WTC11 (cell line): ENCODE measurements around the gene TMEM167A. TPM values are rescaled to one million over a fixed set of nuclear protein-coding genes. Genes with fewer than 3 reads are reported as not detected.

Experiments
- ATAC-seq: fragments of 200-7000 bp; cut with Tn5 transposase; 2 replicates; pipeline ENCODE4 v1.10.0; 2021; ENCODE audit warnings: mild to moderate bottlenecking, moderate library complexity
- CTCF ChIA-PET: fragments of 300-600 bp; sonication (Branson Sonifier 250); formaldehyde crosslinking; loops from one replicate; lab custom pipeline; 2021; ENCODE audit warnings: antibody characterized with exemption; lab: Charles Lee
- POLR2A ChIA-PET: fragments of 350-600 bp; sonication (Branson Sonifier 250); formaldehyde crosslinking; loops from one replicate; lab custom pipeline; 2021; ENCODE audit warnings: antibody characterized with exemption; lab: Charles Lee
- DNase-seq: peaks from one replicate; pipeline ENCODE4 v3.0.0; 2021; ENCODE audit warnings: low spot score
- H3K27ac Mint-ChIP-seq: 2 replicates; pipeline ENCODE4 v1.8.0; 2021; ENCODE audit warnings: mixed read lengths
- H3K27me3 Mint-ChIP-seq: 2 replicates; pipeline ENCODE4 v1.8.0; 2021; ENCODE audit warnings: low read depth, mild to moderate bottlenecking, moderate library complexity, mixed read lengths
- H3K36me3 Mint-ChIP-seq: 2 replicates; pipeline ENCODE4 v1.8.0; 2021; ENCODE audit warnings: mixed read lengths
- H3K4me1 Mint-ChIP-seq: 2 replicates; pipeline ENCODE4 v1.8.0; 2022; ENCODE audit warnings: mixed read lengths
- H3K4me3 Mint-ChIP-seq: 2 replicates; pipeline ENCODE4 v1.8.0; 2021; ENCODE audit warnings: mild to moderate bottlenecking, moderate library complexity, mixed read lengths
- H3K9me3 Mint-ChIP-seq: 2 replicates; pipeline ENCODE4 v1.8.0; 2021; ENCODE audit warnings: mixed read lengths
- HMGA2 ChIP-seq: fragments of 250-450 bp; sonication (Bioruptor Pico); IDR thresholded peaks from 2 replicates; pipeline ENCODE4 v1.4.0; 2021; ENCODE audit warnings: mild to moderate bottlenecking, moderate library complexity
- NFE2L1 ChIP-seq: sonication (generic); formaldehyde crosslinking; IDR thresholded peaks from 2 replicates; pipeline ENCODE4 v1.8.1; 2023; ENCODE audit warnings: missing genetic modification reagents
- RELA ChIP-seq: sonication (generic); formaldehyde crosslinking; IDR thresholded peaks from 2 replicates; pipeline ENCODE4 v1.8.1; 2022; ENCODE audit warnings: missing genetic modification reagents, mild to moderate bottlenecking, borderline replicate concordance
- ZNF121 ChIP-seq: sonication (generic); formaldehyde crosslinking; IDR thresholded peaks from 2 replicates; pipeline ENCODE4 v1.8.0; 2023; ENCODE audit warnings: missing genetic modification reagents
- ZNF219 ChIP-seq: sonication (generic); formaldehyde crosslinking; IDR thresholded peaks from 2 replicates; pipeline ENCODE4 v1.8.0; 2023; ENCODE audit warnings: missing genetic modification reagents, mild to moderate bottlenecking, borderline replicate concordance
- ZNF232 ChIP-seq: sonication (generic); formaldehyde crosslinking; IDR thresholded peaks from 2 replicates; pipeline ENCODE4 v1.8.0; 2022; ENCODE audit warnings: mild to moderate bottlenecking, missing genetic modification reagents
- total RNA-seq: library from RNA; stranded (reverse); gene quantifications from 3 replicates; pipeline ENCODE4 v1.2.3, GENCODE V29; 2021
- TF ChIP-seq, protein P1 (sequence below): fragments of 250-450 bp; sonication (Bioruptor Pico); conservative IDR thresholded peaks from 2 replicates; pipeline ENCODE4 v1.9.0; 2021; ENCODE audit warnings: mild to moderate bottlenecking
- TF ChIP-seq, protein P2 (sequence below): sonication (generic); formaldehyde crosslinking; IDR thresholded peaks from 2 replicates; pipeline ENCODE4 v1.8.0; 2022; ENCODE audit warnings: mild to moderate bottlenecking, missing genetic modification reagents
- TF ChIP-seq, protein P3 (sequence below): fragments of 250-450 bp; sonication (Bioruptor Pico); IDR thresholded peaks from 2 replicates; pipeline ENCODE4 v1.8.0; 2021; ENCODE audit warnings: mild to moderate bottlenecking
- TF ChIP-seq, protein P4 (sequence below): fragments of 250-450 bp; sonication (Bioruptor Pico); IDR thresholded peaks from 2 replicates; pipeline ENCODE4 v1.9.0; 2021; ENCODE audit warnings: mild to moderate bottlenecking
- TF ChIP-seq, protein P5 (sequence below): sonication (generic); formaldehyde crosslinking; IDR thresholded peaks from 2 replicates; pipeline ENCODE4 v1.8.1; 2023; ENCODE audit warnings: mild to moderate bottlenecking, missing genetic modification reagents, moderate library complexity
- TF ChIP-seq, protein P6 (sequence below): sonication (generic); formaldehyde crosslinking; IDR thresholded peaks from 2 replicates; pipeline ENCODE4 v1.8.1; 2022; ENCODE audit warnings: low read depth, mild to moderate bottlenecking, moderate library complexity, missing genetic modification reagents, borderline replicate concordance
- TF ChIP-seq, protein P7 (sequence below): fragments of 250-450 bp; sonication (Bioruptor Pico); IDR thresholded peaks from 2 replicates; pipeline ENCODE4 v2.1.2; 2022; ENCODE audit warnings: mild to moderate bottlenecking, moderate library complexity
- TF ChIP-seq, protein P8 (sequence below): sonication (generic); formaldehyde crosslinking; IDR thresholded peaks from 2 replicates; pipeline ENCODE4 v1.8.0; 2023; ENCODE audit warnings: mild to moderate bottlenecking, missing genetic modification reagents
- TF ChIP-seq, protein P9 (sequence below): sonication (generic); formaldehyde crosslinking; IDR thresholded peaks from 2 replicates; pipeline ENCODE4 v1.8.0; 2023; ENCODE audit warnings: missing genetic modification reagents

TMEM167A gene
- total RNA-seq, 1 experiment from 2014 or later = 165 TPM

DNA sequence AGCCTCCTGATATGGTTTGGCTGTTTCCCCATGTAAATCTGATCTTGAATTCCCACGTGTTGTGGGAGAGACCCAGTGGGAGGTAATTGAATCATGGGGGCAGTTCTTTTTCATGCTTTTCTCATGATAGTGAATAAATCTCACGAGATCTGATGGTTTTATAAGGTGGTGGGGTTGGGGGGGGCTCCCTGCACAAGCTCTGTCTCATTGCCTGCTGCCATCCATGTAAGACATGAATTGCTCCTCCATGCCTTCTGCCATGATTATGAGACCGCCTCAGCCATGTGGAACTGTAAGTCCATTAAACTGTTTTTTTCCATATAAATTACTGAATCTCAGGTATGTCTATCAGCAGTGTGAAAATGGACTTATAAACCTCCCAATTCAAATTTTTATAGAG lies 13.0 kb upstream of the TMEM167A start:
- peaks cover 51% of the 10 kb centered on the region for H3K9me3 Mint-ChIP-seq
- peaks cover 54% of the 10 kb centered on the region for H3K36me3 Mint-ChIP-seq
- no peak overlapping the region for H3K4me3 Mint-ChIP-seq
- ChIA-PET POLR2A (no interaction called here), CTCF (no interaction called here)
- H3K27me3 Mint-ChIP-seq = 0 out of 2 replicates have a peak, but pooled peaks cover 2% of the 10 kb centered on the region
- H3K27ac Mint-ChIP-seq = no peak overlapping the region
- no peaks in the 10 kb centered on the region for H3K4me1 Mint-ChIP-seq
- DNase-seq (no peak), ATAC-seq (no peak)
- TF ChIP-seq, protein P1, sequence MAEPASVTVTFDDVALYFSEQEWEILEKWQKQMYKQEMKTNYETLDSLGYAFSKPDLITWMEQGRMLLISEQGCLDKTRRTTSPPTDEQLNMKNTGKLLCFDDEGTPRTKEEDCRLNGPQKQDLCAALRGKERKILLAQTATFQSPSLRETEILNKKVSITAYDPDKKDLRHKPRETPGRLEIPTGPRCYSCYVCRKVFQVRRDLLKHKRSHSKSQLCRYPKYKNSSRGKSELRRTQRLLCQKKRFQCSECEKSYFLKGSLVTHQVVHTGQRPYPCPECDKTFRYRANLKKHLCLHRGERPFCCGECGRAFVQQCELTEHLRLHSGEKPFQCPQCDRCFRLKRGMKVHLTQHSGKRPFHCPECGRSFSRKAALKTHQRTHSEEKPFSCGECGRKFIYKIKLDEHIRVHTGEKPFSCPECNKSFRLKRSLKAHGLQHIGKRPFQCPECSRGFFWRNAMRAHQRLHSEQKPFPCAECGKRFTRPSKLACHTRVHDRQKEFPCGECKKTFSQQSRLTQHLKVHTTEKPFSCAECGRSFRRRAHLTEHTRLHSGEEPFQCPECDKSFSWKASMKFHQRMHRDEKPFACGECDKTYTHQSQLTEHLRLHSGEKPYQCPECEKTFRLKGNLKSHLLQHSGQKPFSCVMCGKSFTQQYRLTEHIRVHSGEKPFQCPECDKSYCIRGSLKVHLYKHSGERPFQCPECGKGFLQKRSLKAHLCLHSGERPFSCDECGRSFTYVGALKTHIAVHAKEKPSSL (CRISPR knock-in tag) = no peak
- TF ChIP-seq ZNF219 (CRISPR knock-in tag) = no peak
- TF ChIP-seq, protein P2, sequence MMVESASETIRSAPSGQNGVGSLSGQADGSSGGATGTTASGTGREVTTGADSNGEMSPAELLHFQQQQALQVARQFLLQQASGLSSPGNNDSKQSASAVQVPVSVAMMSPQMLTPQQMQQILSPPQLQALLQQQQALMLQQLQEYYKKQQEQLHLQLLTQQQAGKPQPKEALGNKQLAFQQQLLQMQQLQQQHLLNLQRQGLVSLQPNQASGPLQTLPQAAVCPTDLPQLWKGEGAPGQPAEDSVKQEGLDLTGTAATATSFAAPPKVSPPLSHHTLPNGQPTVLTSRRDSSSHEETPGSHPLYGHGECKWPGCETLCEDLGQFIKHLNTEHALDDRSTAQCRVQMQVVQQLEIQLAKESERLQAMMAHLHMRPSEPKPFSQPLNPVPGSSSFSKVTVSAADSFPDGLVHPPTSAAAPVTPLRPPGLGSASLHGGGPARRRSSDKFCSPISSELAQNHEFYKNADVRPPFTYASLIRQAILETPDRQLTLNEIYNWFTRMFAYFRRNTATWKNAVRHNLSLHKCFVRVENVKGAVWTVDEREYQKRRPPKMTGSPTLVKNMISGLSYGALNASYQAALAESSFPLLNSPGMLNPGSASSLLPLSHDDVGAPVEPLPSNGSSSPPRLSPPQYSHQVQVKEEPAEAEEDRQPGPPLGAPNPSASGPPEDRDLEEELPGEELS (CRISPR knock-in tag) = no peak
- TF ChIP-seq ZNF121 (CRISPR knock-in tag) = no peak
- TF ChIP-seq RELA (CRISPR knock-in tag) = no peak
- no peak for TF ChIP-seq ZNF232 (CRISPR knock-in tag)
- TF ChIP-seq HMGA2 (CRISPR knock-in tag) = no peak
- TF ChIP-seq, protein P3, sequence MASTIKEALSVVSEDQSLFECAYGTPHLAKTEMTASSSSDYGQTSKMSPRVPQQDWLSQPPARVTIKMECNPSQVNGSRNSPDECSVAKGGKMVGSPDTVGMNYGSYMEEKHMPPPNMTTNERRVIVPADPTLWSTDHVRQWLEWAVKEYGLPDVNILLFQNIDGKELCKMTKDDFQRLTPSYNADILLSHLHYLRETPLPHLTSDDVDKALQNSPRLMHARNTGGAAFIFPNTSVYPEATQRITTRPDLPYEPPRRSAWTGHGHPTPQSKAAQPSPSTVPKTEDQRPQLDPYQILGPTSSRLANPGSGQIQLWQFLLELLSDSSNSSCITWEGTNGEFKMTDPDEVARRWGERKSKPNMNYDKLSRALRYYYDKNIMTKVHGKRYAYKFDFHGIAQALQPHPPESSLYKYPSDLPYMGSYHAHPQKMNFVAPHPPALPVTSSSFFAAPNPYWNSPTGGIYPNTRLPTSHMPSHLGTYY (CRISPR knock-in tag) = no peak
- TF ChIP-seq, protein P4, sequence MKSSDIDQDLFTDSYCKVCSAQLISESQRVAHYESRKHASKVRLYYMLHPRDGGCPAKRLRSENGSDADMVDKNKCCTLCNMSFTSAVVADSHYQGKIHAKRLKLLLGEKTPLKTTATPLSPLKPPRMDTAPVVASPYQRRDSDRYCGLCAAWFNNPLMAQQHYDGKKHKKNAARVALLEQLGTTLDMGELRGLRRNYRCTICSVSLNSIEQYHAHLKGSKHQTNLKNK (CRISPR knock-in tag) = no peak
- TF ChIP-seq, protein P5, sequence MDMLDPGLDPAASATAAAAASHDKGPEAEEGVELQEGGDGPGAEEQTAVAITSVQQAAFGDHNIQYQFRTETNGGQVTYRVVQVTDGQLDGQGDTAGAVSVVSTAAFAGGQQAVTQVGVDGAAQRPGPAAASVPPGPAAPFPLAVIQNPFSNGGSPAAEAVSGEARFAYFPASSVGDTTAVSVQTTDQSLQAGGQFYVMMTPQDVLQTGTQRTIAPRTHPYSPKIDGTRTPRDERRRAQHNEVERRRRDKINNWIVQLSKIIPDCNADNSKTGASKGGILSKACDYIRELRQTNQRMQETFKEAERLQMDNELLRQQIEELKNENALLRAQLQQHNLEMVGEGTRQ (CRISPR knock-in tag) = no peak
- no peak for TF ChIP-seq NFE2L1 (CRISPR knock-in tag)
- TF ChIP-seq, protein P6, sequence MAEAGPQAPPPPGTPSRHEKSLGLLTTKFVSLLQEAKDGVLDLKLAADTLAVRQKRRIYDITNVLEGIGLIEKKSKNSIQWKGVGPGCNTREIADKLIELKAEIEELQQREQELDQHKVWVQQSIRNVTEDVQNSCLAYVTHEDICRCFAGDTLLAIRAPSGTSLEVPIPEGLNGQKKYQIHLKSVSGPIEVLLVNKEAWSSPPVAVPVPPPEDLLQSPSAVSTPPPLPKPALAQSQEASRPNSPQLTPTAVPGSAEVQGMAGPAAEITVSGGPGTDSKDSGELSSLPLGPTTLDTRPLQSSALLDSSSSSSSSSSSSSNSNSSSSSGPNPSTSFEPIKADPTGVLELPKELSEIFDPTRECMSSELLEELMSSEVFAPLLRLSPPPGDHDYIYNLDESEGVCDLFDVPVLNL (CRISPR knock-in tag) = no peak
- TF ChIP-seq, protein P7, sequence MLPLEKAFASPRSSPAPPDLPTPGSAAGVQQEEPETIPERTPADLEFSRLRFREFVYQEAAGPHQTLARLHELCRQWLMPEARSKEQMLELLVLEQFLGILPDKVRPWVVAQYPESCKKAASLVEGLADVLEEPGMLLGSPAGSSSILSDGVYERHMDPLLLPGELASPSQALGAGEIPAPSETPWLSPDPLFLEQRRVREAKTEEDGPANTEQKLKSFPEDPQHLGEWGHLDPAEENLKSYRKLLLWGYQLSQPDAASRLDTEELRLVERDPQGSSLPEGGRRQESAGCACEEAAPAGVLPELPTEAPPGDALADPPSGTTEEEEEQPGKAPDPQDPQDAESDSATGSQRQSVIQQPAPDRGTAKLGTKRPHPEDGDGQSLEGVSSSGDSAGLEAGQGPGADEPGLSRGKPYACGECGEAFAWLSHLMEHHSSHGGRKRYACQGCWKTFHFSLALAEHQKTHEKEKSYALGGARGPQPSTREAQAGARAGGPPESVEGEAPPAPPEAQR = no peak
- TF ChIP-seq, protein P8, sequence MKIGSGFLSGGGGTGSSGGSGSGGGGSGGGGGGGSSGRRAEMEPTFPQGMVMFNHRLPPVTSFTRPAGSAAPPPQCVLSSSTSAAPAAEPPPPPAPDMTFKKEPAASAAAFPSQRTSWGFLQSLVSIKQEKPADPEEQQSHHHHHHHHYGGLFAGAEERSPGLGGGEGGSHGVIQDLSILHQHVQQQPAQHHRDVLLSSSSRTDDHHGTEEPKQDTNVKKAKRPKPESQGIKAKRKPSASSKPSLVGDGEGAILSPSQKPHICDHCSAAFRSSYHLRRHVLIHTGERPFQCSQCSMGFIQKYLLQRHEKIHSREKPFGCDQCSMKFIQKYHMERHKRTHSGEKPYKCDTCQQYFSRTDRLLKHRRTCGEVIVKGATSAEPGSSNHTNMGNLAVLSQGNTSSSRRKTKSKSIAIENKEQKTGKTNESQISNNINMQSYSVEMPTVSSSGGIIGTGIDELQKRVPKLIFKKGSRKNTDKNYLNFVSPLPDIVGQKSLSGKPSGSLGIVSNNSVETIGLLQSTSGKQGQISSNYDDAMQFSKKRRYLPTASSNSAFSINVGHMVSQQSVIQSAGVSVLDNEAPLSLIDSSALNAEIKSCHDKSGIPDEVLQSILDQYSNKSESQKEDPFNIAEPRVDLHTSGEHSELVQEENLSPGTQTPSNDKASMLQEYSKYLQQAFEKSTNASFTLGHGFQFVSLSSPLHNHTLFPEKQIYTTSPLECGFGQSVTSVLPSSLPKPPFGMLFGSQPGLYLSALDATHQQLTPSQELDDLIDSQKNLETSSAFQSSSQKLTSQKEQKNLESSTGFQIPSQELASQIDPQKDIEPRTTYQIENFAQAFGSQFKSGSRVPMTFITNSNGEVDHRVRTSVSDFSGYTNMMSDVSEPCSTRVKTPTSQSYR (CRISPR knock-in tag) = no peak
- TF ChIP-seq, protein P9, sequence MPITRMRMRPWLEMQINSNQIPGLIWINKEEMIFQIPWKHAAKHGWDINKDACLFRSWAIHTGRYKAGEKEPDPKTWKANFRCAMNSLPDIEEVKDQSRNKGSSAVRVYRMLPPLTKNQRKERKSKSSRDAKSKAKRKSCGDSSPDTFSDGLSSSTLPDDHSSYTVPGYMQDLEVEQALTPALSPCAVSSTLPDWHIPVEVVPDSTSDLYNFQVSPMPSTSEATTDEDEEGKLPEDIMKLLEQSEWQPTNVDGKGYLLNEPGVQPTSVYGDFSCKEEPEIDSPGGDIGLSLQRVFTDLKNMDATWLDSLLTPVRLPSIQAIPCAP (CRISPR knock-in tag) = no peak
